Peyer's patch (tissue), 4 donors: ENCODE measurements around the gene FRMPD4.

Experiments used
- CTCF ChIP-seq, 6 experiments: fragments of 450-650 bp in 4 of 6; fragments of 200-600 bp in 2 of 6; sonication (generic) in 1 of 6; IDR thresholded peaks; one replicate each; pipeline ENCODE4 v1.5.1; 2017 to 2019; ENCODE audit warnings: antibody characterized with exemption in 6 of 6, mild to moderate bottlenecking in 3 of 6, moderate library complexity in 1 of 6
- POLR2A ChIP-seq, 2 donors: fragments of 450-650 bp; IDR thresholded peaks; one replicate each; pipeline ENCODE4 v1.5.1; 2017; ENCODE audit warnings: antibody characterized with exemption in 2 of 2, mild to moderate bottlenecking in 2 of 2, moderate library complexity in 2 of 2

- no peak for TF ChIP-seq CTCF (IDR thresholded peaks at IDR 0.05)
- no peak for TF ChIP-seq POLR2A (IDR thresholded peaks at IDR 0.05)
These were observed 191.2 kb downstream of the FRMPD4 start for GRCh38 chrX:12329476-12329875.
